ENCODE measurements around the gene BCS1L.

Gene BCS1L

GRCh38 chr2:218659258-218659987 is at the start of gene BCS1L, which contains the start of gene ZNF142:
BCS1L (plus strand) TSS chr2:218659683; CDS start chr2:218660988, 1,305 bp downstream.
ZNF142 (minus strand) TSS chr2:218659623; CDS start chr2:218656429, 3,194 bp downstream.
- no peak for FAIRE-seq
- no peak for TF ChIP-seq CTCF (IDR thresholded peaks at IDR 0.05; ENCODE audit: insufficient read depth, missing control alignments)
- peak; percentile 94 for DNase-seq (ENCODE audit: insufficient read length, low spot score)

- DNase-seq (ENCODE audit: insufficient read length, low spot score) (no peak), FAIRE-seq (no peak)
- no peak for TF ChIP-seq CTCF (IDR thresholded peaks at IDR 0.05; ENCODE audit: insufficient read depth, missing control alignments)
Observed at GRCh38 chr2:218615868-218616315, 43.6 kb upstream of the BCS1L start.

- no peak for FAIRE-seq
- DNase-seq (ENCODE audit: insufficient read length, low spot score) = no peak
- TF ChIP-seq CTCF (IDR thresholded peaks at IDR 0.05; ENCODE audit: insufficient read depth, missing control alignments) = peak; percentile 16
Observed at GRCh38 chr2:218618102-218618860, 41.2 kb upstream of the BCS1L start.

GRCh38 chr2:218621007-218621406 is 38.5 kb upstream of the BCS1L start:
- FAIRE-seq (no peak), DNase-seq (ENCODE audit: insufficient read length, low spot score) (no peak)
- TF ChIP-seq CTCF (IDR thresholded peaks at IDR 0.05; ENCODE audit: insufficient read depth, missing control alignments) = no peak

GRCh38 chr2:218622606-218623365 is 36.7 kb upstream of the BCS1L start:
- DNase-seq (ENCODE audit: insufficient read length, low spot score) = no peak
- FAIRE-seq = no peak

GRCh38 chr2:218623366-218623705 is 36.1 kb upstream of the BCS1L start:
- DNase-seq (ENCODE audit: insufficient read length, low spot score) (no peak), FAIRE-seq (no peak)
- TF ChIP-seq CTCF (IDR thresholded peaks at IDR 0.05; ENCODE audit: insufficient read depth, missing control alignments) = no peak

More at GRCh38 chr2:218622606-218623365, 36.7 kb upstream of the BCS1L start:
- TF ChIP-seq CTCF (IDR thresholded peaks at IDR 0.05; ENCODE audit: insufficient read depth, missing control alignments) = no peak

Data from D721Med (cell line).